GM12873 (cell line): ENCODE results near the gene SERPINA6.

Source experiments
- CTCF ChIP-seq: IDR thresholded peaks from 2 replicates; pipeline ENCODE4 v1.5.1; 2012; ENCODE audit warnings: low read depth, mild to moderate bottlenecking, moderate library complexity, low read length, control low read depth; ENCODE audit not compliant: insufficient read depth; ENCODE audit errors: missing control alignments

SERPINA6 gene

DNA sequence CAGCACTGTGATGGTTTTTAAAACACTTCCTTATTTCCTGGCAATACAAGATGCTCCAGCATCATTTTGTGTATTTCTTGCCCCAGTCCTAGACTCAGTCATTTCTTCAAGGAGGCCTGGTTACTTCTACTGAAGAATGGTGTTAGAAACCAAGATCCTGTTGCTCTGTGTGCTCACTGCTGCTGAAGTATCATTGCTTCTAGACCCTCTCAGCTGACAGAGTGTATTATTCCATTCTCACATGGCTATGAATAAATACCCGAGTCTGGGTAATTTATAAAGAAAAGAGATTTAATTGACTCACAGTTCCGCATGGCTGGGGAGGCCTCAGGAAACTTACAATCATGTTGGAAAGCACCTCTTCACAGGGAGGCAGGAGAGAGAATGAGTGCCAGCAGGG lies 14.9 kb upstream of the SERPINA6 start:
- no peak for TF ChIP-seq CTCF

DNA sequence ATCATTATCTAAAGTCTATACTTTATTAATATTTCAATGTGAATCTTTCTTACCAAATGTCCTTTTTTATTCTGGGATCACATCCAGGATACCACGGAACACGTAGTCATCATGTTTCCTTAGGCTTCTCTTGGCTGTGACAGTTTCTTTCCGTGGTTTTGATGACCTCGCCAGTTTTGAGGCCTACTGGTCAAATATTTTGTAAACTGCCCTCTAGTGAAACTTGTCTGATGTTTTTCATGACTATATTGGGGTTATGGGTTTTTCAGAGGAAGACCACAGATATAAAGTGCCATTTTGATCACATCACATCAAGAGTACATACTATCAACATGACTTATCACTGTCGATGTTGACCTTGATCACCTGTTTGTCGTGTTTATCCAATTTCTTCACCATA lies 14.1 kb upstream of the SERPINA6 start:
- TF ChIP-seq CTCF = no peak

DNA sequence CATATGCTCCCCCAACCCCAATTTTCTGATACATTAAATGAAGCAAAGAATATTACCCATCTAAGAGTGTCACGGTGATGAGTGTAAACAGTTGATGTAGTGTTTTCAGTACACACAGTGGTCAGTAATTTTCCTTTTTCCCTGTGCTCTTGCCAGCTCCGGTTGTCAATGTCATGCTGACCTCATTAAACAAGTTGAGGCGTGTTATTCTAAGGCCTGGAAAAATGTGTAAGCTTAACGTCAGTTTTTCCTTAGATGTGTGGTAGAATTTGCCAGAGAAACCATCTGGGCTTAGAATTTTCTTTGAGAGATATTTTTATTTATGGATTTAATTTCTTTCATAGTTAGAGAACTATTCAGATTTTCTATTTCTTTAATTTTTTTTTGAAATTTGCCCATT lies 11.7 kb upstream of the SERPINA6 start:
- TF ChIP-seq CTCF = no peak

DNA sequence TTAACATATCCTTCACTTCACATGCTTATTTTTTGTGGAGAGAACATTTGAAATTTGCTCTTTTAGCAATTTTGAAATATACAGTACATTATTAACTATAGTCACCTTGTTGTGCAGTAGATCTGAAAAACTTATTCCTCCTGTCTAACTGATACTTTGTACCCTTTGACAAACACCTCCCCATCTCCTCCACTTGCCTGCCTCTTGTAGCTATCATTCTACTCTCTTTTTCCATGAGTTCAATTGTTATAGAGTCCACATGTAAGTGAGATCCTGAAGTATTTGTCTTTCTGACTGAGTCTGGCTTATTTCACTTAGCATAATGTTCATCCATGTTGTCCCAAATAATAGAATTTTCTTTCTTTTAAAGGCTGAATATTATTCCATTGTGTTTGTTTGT lies 9.5 kb upstream of the SERPINA6 start:
- no peak for TF ChIP-seq CTCF

DNA sequence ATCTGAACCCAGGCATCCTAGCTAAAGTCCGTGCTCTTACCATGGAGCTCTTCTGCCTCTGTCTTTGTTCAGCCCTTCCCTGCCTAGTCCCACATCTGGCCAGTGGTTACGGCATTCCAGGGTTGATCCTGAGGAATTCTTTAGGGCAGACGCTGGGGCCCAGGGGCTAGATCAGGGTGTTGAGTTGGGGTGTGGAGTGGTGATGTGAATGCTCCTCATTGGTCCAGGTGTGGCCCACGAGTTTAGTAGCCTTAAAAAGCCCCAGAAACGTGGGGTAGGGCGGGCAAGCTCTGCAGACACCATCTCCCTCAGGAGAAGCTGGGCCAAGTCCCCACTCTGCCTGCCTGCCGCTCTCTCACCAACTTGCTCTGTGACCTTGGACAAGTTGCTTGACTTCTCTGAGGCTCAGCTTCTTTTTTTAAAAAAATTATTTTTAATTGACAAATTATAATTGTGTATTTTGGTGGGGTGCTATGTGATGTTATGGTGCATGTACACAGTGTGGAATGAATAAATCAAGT lies 9.0 kb upstream of the SERPINA6 start:
- TF ChIP-seq CTCF = no peak

DNA sequence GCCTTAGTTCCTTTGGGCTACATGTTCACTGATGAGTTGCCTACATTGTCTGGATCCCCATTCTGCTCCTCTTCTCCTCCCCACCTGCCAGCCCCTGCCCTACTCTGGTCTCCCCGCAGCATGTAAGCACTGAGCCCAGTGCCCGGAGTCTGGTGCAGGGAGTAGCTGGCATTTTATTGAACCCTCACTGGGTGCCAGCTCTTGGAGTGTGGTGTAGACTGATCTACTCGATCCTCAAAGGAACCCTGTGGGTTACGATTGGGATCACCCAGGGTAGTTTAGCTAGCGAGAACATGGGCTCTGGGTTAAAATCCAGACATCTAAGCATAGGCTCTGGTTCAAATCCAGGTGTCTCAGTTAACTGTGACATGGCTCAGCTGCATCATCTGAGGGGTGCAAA lies 8.3 kb upstream of the SERPINA6 start:
- no peak for TF ChIP-seq CTCF

GRCh38 chr14:94330857-94331256 lies 7.7 kb upstream of the SERPINA6 start:
- no peak for TF ChIP-seq CTCF

- TF ChIP-seq CTCF = no peak
These were observed 7.3 kb upstream of the SERPINA6 start for GRCh38 chr14:94330432-94330831.
